IMR-90 (cell line): ENCODE results near the gene KCNJ6.

Source experiments
- CEBPB ChIP-seq: IDR thresholded peaks from 2 replicates; pipeline ENCODE4 v1.6.1; 2012; ENCODE audit warnings: low read depth, low read length, improper control_type of control experiment
- NFE2L2 ChIP-seq: fragments of 150-350 bp; IDR thresholded peaks from 2 replicates; pipeline ENCODE4 v1.6.1; 2016; ENCODE audit warnings: low read depth, mild to moderate bottlenecking, low read length
- POLR2A ChIP-seq: IDR thresholded peaks from 2 replicates; pipeline ENCODE4 v1.6.1; 2012; ENCODE audit warnings: mild to moderate bottlenecking, low read depth, low read length
- RFX5 ChIP-seq: IDR thresholded peaks from 2 replicates; pipeline ENCODE4 v1.8.0; 2012; ENCODE audit warnings: low read depth, mild to moderate bottlenecking, low read length, moderate library complexity
- SMC3 ChIP-seq: fragments of 150-350 bp; IDR thresholded peaks from 2 replicates; pipeline ENCODE4 v1.6.1; 2016; ENCODE audit warnings: low read depth, mild to moderate bottlenecking, antibody characterized with exemption, low read length, moderate library complexity
- USF2 ChIP-seq: fragments of 150-350 bp; IDR thresholded peaks from 2 replicates; pipeline ENCODE4 v1.6.1; 2017; ENCODE audit warnings: mild to moderate bottlenecking, antibody characterized with exemption, low read length, low read depth
- TF ChIP-seq, protein P1 (sequence below): conservative IDR thresholded peaks from 2 replicates; pipeline ENCODE4 v1.5.1; 2012; ENCODE audit warnings: mild to moderate bottlenecking, low read depth, low read length, improper control_type of control experiment

- TF ChIP-seq SMC3 (no peak), RFX5 (no peak), USF2 (no peak), CEBPB (peak; percentile 40), NFE2L2 (no peak), POLR2A (no peak)
- TF ChIP-seq, protein P1, sequence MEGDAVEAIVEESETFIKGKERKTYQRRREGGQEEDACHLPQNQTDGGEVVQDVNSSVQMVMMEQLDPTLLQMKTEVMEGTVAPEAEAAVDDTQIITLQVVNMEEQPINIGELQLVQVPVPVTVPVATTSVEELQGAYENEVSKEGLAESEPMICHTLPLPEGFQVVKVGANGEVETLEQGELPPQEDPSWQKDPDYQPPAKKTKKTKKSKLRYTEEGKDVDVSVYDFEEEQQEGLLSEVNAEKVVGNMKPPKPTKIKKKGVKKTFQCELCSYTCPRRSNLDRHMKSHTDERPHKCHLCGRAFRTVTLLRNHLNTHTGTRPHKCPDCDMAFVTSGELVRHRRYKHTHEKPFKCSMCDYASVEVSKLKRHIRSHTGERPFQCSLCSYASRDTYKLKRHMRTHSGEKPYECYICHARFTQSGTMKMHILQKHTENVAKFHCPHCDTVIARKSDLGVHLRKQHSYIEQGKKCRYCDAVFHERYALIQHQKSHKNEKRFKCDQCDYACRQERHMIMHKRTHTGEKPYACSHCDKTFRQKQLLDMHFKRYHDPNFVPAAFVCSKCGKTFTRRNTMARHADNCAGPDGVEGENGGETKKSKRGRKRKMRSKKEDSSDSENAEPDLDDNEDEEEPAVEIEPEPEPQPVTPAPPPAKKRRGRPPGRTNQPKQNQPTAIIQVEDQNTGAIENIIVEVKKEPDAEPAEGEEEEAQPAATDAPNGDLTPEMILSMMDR: no peak
These were observed 54.7 kb downstream of the KCNJ6 start for GRCh38 chr21:37861561-37861960.
